ENCODE data around the gene KDM4C. TPM values are rescaled to one million over a fixed set of nuclear protein-coding genes. Genes with fewer than 3 reads are reported as not detected.
"Not testable (repeated sequence)": the region's sequence is repeated elsewhere in the genome, so short reads cannot be mapped to it uniquely, and the experiment has no call there.

KDM4C gene
- total RNA-seq, 1 donor = 50.7 TPM

GRCh38 chr9:6944093-6944551, 186.3 kb downstream of the KDM4C start:
- Histone ChIP-seq H3K4me3 (ENCODE audit: insufficient read depth, low read length) (no peak overlapping the region), H3K27ac (ENCODE audit: low read depth, low read length) (peak overlapping the region; percentile 88), H4K20me1 (ENCODE audit: insufficient read depth, low read length) (peaks cover under 1% of the 10 kb centered on the region), H2AFZ (ENCODE audit: low read length) (no peak overlapping the region), H3K27me3 (ENCODE audit: insufficient read depth, low read length) (no peaks in the 10 kb centered on the region), H3K36me3 (ENCODE audit: insufficient read depth, low read length) (no peaks in the 10 kb centered on the region), H3K79me2 (ENCODE audit: insufficient read depth, low read length) (no peaks in the 10 kb centered on the region), H3K4me1 (ENCODE audit: insufficient read depth, low read length) (peaks cover 28% of the 10 kb centered on the region), H3K9me3 (ENCODE audit: low read depth, low read length) (no peaks in the 10 kb centered on the region), H3K4me2 (ENCODE audit: insufficient read depth, low read length) (peak overlapping the region; percentile 62)
- DNase-seq (ENCODE audit: insufficient read length, low spot score, missing footprints) = peak; percentile 67
- peak; percentile 13 for TF ChIP-seq CTCF (IDR thresholded peaks at IDR 0.05; ENCODE audit: extremely low read depth, low read depth, low read length)

- Histone ChIP-seq H3K4me1 (ENCODE audit: insufficient read depth, low read length) (peaks cover 28% of the 10 kb centered on the region), H3K9me3 (ENCODE audit: low read depth, low read length) (no peaks in the 10 kb centered on the region), H3K36me3 (ENCODE audit: insufficient read depth, low read length) (no peaks in the 10 kb centered on the region), H2AFZ (ENCODE audit: low read length) (no peak overlapping the region), H3K79me2 (ENCODE audit: insufficient read depth, low read length) (no peaks in the 10 kb centered on the region), H3K4me2 (ENCODE audit: insufficient read depth, low read length) (peak overlapping the region; percentile 62), H3K27ac (ENCODE audit: low read depth, low read length) (peak overlapping the region; percentile 88), H4K20me1 (ENCODE audit: insufficient read depth, low read length) (no peaks in the 10 kb centered on the region), H3K4me3 (ENCODE audit: insufficient read depth, low read length) (no peak overlapping the region), H3K27me3 (ENCODE audit: insufficient read depth, low read length) (no peaks in the 10 kb centered on the region)
- peak; percentile 73 for DNase-seq (ENCODE audit: insufficient read length, low spot score, missing footprints)
- TF ChIP-seq CTCF (IDR thresholded peaks at IDR 0.05; ENCODE audit: extremely low read depth, low read depth, low read length) = no peak
Observed at GRCh38 chr9:6944896-6945295, 187.1 kb downstream of the KDM4C start.

GRCh38 chr9:6945816-6946215, 188.0 kb downstream of the KDM4C start:
- TF ChIP-seq CTCF (IDR thresholded peaks at IDR 0.05; ENCODE audit: extremely low read depth, low read depth, low read length) = no peak
- Histone ChIP-seq H3K4me1 (ENCODE audit: insufficient read depth, low read length) (peaks cover 28% of the 10 kb centered on the region), H3K79me2 (ENCODE audit: insufficient read depth, low read length) (no peaks in the 10 kb centered on the region), H3K4me2 (ENCODE audit: insufficient read depth, low read length) (no peak overlapping the region), H2AFZ (ENCODE audit: low read length) (no peak overlapping the region), H3K4me3 (ENCODE audit: insufficient read depth, low read length) (no peak overlapping the region), H3K27me3 (ENCODE audit: insufficient read depth, low read length) (no peaks in the 10 kb centered on the region), H3K27ac (ENCODE audit: low read depth, low read length) (no peak overlapping the region), H3K36me3 (ENCODE audit: insufficient read depth, low read length) (no peaks in the 10 kb centered on the region), H4K20me1 (ENCODE audit: insufficient read depth, low read length) (no peaks in the 10 kb centered on the region), H3K9me3 (ENCODE audit: low read depth, low read length) (no peaks in the 10 kb centered on the region)
- DNase-seq (ENCODE audit: insufficient read length, low spot score, missing footprints) = no peak

GRCh38 chr9:6946583-6947166, 188.9 kb downstream of the KDM4C start:
- Histone ChIP-seq H3K4me2 (ENCODE audit: insufficient read depth, low read length) (no peak overlapping the region), H3K79me2 (ENCODE audit: insufficient read depth, low read length) (no peaks in the 10 kb centered on the region), H3K27me3 (ENCODE audit: insufficient read depth, low read length) (no peaks in the 10 kb centered on the region), H3K4me3 (ENCODE audit: insufficient read depth, low read length) (no peak overlapping the region), H4K20me1 (ENCODE audit: insufficient read depth, low read length) (no peaks in the 10 kb centered on the region), H3K27ac (ENCODE audit: low read depth, low read length) (no peak overlapping the region), H2AFZ (ENCODE audit: low read length) (no peak overlapping the region), H3K4me1 (ENCODE audit: insufficient read depth, low read length) (peaks cover 28% of the 10 kb centered on the region), H3K36me3 (ENCODE audit: insufficient read depth, low read length) (no peaks in the 10 kb centered on the region), H3K9me3 (ENCODE audit: low read depth, low read length) (no peaks in the 10 kb centered on the region)
- no peak for DNase-seq (ENCODE audit: insufficient read length, low spot score, missing footprints)
- TF ChIP-seq CTCF (IDR thresholded peaks at IDR 0.05; ENCODE audit: extremely low read depth, low read depth, low read length) = no peak

- not testable (repeated sequence) for H3K79me2 ChIP-seq (ENCODE audit: insufficient read depth, low read length); H3K4me3 ChIP-seq (ENCODE audit: insufficient read depth, low read length); H3K27ac ChIP-seq (ENCODE audit: low read depth, low read length); H3K36me3 ChIP-seq (ENCODE audit: insufficient read depth, low read length); DNase-seq (ENCODE audit: insufficient read length, low spot score, missing footprints); H3K27me3 ChIP-seq (ENCODE audit: insufficient read depth, low read length); H4K20me1 ChIP-seq (ENCODE audit: insufficient read depth, low read length); H2AFZ ChIP-seq (ENCODE audit: low read length); H3K4me2 ChIP-seq (ENCODE audit: insufficient read depth, low read length); H3K9me3 ChIP-seq (ENCODE audit: low read depth, low read length)
- peaks cover 22% of the 10 kb centered on the region for H3K4me1 ChIP-seq (ENCODE audit: insufficient read depth, low read length)
Observed at GRCh38 chr9:6948921-6949320, 191.1 kb downstream of the KDM4C start.

Data from osteoblast (primary cell).